Measurements from ENCODE around the gene IGSF9. TPM values are rescaled to one million over a fixed set of nuclear protein-coding genes. Genes with fewer than 3 reads are reported as not detected.

IGSF9 gene, protein sequence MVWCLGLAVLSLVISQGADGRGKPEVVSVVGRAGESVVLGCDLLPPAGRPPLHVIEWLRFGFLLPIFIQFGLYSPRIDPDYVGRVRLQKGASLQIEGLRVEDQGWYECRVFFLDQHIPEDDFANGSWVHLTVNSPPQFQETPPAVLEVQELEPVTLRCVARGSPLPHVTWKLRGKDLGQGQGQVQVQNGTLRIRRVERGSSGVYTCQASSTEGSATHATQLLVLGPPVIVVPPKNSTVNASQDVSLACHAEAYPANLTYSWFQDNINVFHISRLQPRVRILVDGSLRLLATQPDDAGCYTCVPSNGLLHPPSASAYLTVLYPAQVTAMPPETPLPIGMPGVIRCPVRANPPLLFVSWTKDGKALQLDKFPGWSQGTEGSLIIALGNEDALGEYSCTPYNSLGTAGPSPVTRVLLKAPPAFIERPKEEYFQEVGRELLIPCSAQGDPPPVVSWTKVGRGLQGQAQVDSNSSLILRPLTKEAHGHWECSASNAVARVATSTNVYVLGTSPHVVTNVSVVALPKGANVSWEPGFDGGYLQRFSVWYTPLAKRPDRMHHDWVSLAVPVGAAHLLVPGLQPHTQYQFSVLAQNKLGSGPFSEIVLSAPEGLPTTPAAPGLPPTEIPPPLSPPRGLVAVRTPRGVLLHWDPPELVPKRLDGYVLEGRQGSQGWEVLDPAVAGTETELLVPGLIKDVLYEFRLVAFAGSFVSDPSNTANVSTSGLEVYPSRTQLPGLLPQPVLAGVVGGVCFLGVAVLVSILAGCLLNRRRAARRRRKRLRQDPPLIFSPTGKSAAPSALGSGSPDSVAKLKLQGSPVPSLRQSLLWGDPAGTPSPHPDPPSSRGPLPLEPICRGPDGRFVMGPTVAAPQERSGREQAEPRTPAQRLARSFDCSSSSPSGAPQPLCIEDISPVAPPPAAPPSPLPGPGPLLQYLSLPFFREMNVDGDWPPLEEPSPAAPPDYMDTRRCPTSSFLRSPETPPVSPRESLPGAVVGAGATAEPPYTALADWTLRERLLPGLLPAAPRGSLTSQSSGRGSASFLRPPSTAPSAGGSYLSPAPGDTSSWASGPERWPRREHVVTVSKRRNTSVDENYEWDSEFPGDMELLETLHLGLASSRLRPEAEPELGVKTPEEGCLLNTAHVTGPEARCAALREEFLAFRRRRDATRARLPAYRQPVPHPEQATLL
- not detected in 2 replicates for total RNA-seq (2014; rRNA removed; shearing (Covaris generic))
- polyA plus RNA-seq (2015; cell fraction: cytosol; rRNA removed) = 0.05 TPM in 1 of 2 replicates, not detected in the other
- not detected in 2 replicates for polyA plus RNA-seq (2015; cell fraction: nucleus; rRNA removed)

DNA sequence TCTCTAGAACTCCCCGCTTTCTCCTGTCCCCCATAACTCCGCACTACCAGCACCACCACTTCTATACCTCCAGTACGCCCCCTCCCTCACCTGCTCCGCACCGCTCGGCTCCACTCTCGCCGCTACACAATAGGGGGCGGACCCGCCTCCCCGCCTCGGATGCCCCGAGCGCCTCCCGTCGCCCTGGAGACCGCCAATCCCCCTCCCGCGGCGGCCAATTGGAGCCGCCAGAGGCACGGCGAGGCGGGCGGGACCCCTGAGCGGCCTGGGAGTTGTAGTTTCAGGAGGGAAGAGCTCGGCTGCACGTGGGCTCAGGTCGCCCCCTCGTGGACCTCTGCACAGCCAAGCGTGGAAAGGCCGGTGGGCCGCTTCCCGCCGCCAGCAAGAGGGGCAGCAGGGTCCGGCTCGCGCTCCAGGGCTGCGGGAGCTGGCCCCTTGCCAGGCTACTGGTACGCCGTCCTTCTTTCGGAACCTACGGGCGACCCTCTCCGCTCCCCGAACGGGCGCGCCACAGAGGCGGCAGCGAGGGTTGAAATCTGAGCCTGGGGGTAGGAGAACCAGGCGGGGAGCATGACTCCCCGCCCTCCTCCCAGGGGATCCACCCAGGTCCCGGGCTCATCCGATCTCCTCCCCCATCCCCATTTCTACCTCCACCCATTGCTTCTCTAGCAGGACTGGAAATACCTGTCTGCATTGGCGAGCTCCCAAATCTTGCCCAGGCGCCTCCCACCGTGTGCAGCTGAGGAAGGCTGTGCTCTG lies at the start of gene IGSF9:
Gene IGSF9, minus strand, starts transcription at position 131 of the 759 bp plus-strand sequence. CDS start 2,159 bp downstream, outside the sequence.
- in situ Hi-C loops (cut with HindIII; ENCODE audit: low pct_unique_long_range_greater_than_20kb, low sequenced_read_pairs) = no loop called here
- peak; percentile 37 for DNase-seq (ENCODE audit: low read depth, low spot score)

GRCh38 chr1:159994896-159995295 lies 49.5 kb upstream of the IGSF9 start:
- DNase-seq (ENCODE audit: low read depth, low spot score) = no peak
- in situ Hi-C loops (cut with HindIII; ENCODE audit: low pct_unique_long_range_greater_than_20kb, low sequenced_read_pairs) = no loop called here

DNA sequence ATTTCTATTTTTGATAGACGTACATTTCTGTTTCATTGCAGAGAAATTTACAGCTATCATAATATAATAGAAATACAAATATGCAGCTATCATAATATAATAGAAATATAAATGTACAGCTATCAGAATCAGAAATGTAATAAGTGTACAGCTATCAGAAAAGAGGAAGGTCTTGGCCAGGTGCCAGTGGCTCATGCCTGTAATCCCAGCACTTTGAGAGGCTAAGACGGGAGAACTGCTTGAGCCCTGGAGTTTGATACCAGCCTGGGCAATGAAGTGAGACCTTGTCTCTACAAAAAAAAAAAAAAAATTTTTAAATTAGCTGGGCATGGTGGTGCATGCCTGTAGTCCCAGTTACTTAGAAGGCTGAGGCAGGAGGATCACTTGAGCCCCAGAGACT lies 48.5 kb upstream of the IGSF9 start:
- in situ Hi-C loops (cut with HindIII; ENCODE audit: low pct_unique_long_range_greater_than_20kb, low sequenced_read_pairs) = no loop called here
- DNase-seq (ENCODE audit: low read depth, low spot score) = no peak

- DNase-seq (ENCODE audit: low read depth, low spot score) = no peak
- in situ Hi-C loops (cut with HindIII; ENCODE audit: low pct_unique_long_range_greater_than_20kb, low sequenced_read_pairs) = no loop called here
Measured at GRCh38 chr1:159992161-159992560, 46.7 kb upstream of the IGSF9 start.

DNA sequence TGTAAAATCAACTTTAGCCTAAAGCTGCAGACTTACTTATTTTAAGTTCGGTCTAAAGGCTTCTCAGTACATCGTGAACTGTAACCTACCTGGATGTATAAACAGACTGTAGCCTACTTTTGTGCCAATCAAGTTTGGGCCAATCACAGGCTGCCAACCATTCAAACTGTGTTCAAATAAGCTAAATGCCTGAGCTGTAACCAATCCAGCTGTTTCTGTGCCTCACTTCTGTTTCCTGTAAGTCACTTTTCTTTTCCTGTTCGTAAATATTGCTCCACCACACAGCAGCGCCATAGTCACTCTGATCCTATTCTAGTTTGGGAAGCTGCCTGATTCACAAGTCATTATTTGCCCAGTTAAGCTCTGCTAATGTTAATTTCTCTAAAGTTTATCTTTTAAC lies 46.1 kb upstream of the IGSF9 start:
- in situ Hi-C loops (cut with HindIII; ENCODE audit: low pct_unique_long_range_greater_than_20kb, low sequenced_read_pairs) = no loop called here
- DNase-seq (ENCODE audit: low read depth, low spot score) = no peak

DNA sequence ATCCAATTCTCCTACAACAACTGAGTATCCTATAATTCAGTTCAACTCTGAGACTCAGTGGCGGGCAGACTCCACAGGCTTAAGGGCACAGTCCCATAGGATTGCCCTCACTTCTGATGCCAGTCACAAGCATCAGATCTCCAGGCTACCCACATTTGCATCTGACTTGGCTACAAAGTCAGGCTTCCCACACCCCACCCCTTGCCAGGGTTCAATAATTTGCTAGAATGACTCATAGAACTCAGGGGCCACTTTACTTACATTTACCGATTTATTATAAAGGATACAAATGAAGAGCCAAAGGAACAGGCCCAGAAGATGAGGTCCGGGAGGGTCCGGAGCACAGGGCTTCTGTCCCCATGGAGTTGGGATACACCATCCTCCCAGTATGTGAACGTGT lies 44.6 kb upstream of the IGSF9 start:
- in situ Hi-C loops (cut with HindIII; ENCODE audit: low pct_unique_long_range_greater_than_20kb, low sequenced_read_pairs) = no loop called here
- no peak for DNase-seq (ENCODE audit: low read depth, low spot score)

- DNase-seq (ENCODE audit: low read depth, low spot score) = no peak
- in situ Hi-C loops (cut with HindIII; ENCODE audit: low pct_unique_long_range_greater_than_20kb, low sequenced_read_pairs) = no loop called here
Measured at GRCh38 chr1:159989581-159989980, 44.2 kb upstream of the IGSF9 start.

- DNase-seq (ENCODE audit: low read depth, low spot score) = no peak
- in situ Hi-C loops (cut with HindIII; ENCODE audit: low pct_unique_long_range_greater_than_20kb, low sequenced_read_pairs) = no loop called here
Measured at GRCh38 chr1:159988006-159988405, 42.6 kb upstream of the IGSF9 start.

DNA sequence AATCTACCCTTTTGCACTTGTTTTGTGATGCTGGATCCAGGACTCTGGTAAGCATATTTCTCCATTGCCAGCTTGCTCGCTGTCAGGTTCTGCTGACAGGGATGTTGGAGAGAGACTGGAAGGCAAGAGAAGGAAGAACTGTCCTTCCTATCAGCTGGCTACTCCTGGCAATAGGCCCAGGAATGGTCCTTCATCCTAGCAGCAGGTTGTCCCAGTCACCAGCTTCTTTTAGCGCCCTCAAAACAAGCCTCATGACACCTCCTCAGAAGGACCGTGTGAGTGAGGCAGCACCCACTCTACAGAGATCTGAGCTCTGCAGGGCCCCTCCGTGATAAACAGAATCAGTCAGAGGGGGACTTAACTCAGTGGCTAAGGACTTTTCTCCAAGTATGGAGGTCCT lies 41.8 kb upstream of the IGSF9 start:
- no peak for DNase-seq (ENCODE audit: low read depth, low spot score)
- in situ Hi-C loops (cut with HindIII; ENCODE audit: low pct_unique_long_range_greater_than_20kb, low sequenced_read_pairs) = no loop called here

- DNase-seq (ENCODE audit: low read depth, low spot score) = no peak
- in situ Hi-C loops (cut with HindIII; ENCODE audit: low pct_unique_long_range_greater_than_20kb, low sequenced_read_pairs) = no loop called here
Measured at GRCh38 chr1:159986531-159986930, 41.1 kb upstream of the IGSF9 start.

- no peak for DNase-seq (ENCODE audit: low read depth, low spot score)
- in situ Hi-C loops (cut with HindIII; ENCODE audit: low pct_unique_long_range_greater_than_20kb, low sequenced_read_pairs) = no loop called here
Measured at GRCh38 chr1:159986093-159986492, 40.7 kb upstream of the IGSF9 start.

- in situ Hi-C loops (cut with HindIII; ENCODE audit: low pct_unique_long_range_greater_than_20kb, low sequenced_read_pairs) = no loop called here
- no peak for DNase-seq (ENCODE audit: low read depth, low spot score)
Measured at GRCh38 chr1:159985473-159985872, 40.1 kb upstream of the IGSF9 start.

DNA sequence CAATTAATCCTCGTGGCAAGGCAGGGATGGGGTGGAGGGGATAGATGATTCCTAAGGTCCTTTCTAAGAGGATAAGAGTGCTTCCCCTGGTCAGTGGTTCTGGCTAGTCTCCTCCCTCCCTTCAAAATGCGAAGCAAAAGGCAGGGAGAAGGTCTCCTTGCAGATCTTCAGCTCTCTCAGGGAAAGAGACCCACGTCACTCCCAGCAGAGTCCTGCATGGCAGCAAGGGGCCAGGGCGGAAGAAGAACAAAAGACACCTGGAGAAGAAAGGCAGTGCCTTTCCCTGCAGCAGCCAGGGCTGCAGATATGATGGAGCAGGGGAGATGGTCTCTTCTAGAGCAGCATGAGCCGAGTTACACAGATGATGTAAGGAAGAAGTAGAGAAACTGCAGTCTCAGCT lies 38.3 kb upstream of the IGSF9 start:
- DNase-seq (ENCODE audit: low read depth, low spot score) = no peak
- in situ Hi-C loops (cut with HindIII; ENCODE audit: low pct_unique_long_range_greater_than_20kb, low sequenced_read_pairs) = no loop called here

DNA sequence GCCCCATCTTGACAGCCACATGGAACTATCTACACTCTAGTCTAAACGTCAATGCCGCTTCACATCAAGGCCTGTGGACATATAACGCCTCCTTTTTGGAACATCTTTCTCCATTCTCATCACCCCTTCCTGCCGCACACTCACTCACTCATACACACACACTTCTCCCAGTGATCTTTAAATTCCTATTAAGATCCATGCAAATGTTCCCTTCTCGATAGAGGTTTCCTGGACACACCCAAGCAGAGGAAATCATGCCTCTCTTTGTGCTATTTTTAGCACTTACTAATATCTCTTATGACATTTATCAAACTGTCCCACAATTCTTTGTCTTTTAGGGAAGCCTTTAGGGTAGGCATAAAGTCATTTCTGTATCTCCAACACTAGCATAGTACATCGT lies 36.9 kb upstream of the IGSF9 start:
- in situ Hi-C loops (cut with HindIII; ENCODE audit: low pct_unique_long_range_greater_than_20kb, low sequenced_read_pairs) = no loop called here

DNA sequence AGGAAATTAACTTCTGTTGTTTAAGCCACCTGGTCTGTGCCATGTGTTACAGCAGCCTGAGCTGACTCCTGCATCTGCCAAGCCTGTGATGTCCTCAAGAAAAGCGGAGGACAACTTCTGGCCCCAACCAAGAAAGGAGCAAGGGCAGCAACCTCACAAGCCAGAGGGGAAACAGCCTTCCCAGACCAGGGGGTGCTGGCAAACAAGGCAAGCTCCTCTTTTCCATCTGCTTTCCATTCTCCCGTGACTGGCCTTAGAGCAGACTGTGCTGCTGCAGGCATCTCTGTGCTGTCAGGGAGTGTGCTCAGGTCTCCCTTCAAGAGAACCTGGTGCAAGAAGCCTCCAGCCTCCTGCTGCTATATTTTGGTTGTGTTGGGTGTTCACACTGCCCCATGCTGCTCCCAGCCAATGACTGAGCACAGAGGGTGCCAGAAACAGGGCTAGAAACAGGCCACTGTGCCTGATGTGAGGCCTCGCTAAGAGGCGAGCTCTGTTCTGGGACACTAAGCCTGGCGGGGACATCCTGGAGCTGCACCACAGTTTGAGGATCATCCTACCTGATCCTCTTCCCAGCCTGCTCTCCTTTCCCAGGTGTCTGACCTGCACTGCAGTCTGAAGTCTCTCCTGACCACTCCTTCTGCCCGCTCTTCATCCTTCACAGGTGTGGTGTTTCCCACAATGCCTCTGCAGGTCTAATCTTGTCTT lies 36.1 kb upstream of the IGSF9 start:
- in situ Hi-C loops (cut with HindIII; ENCODE audit: low pct_unique_long_range_greater_than_20kb, low sequenced_read_pairs) = no loop called here
- DNase-seq (ENCODE audit: low read depth, low spot score) = no peak

More for the DNA sequence above, 36.9 kb upstream of the IGSF9 start:
- no peak for DNase-seq (ENCODE audit: low read depth, low spot score)

GRCh38 chr1:159980786-159981185 lies 35.4 kb upstream of the IGSF9 start:
- in situ Hi-C loops (cut with HindIII; ENCODE audit: low pct_unique_long_range_greater_than_20kb, low sequenced_read_pairs) = no loop called here

DNA sequence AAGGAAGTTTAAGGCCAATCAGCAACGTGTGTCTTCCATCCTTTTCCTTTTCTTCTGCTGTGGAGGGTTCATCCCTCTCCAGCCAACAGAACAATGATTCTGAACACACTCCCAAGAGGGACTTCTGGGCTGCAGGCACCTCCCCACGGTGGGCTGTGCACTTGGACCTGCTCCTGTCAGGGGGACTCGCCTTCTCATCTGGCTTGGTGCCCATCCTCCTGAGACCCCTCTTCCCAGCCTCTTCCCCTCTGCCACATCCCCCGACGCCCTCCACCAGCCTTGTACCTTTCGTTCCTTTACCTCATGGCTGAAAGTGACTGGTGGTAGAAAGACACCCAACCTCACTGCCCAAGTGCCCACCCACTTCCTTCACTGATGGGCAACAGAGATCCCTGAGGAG lies 34.7 kb upstream of the IGSF9 start:
- DNase-seq (ENCODE audit: low read depth, low spot score) = no peak
- in situ Hi-C loops (cut with HindIII; ENCODE audit: low pct_unique_long_range_greater_than_20kb, low sequenced_read_pairs) = no loop called here

More at GRCh38 chr1:159980786-159981185, 35.4 kb upstream of the IGSF9 start:
- no peak for DNase-seq (ENCODE audit: low read depth, low spot score)
